ENCODE data around the gene ATF7IP2. TPM values are rescaled to one million over a fixed set of nuclear protein-coding genes. Genes with fewer than 3 reads are reported as not detected.
"Not testable (repeated sequence)": the region's sequence is repeated elsewhere in the genome, so short reads cannot be mapped to it uniquely, and the experiment has no call there.

ATF7IP2 gene
- total RNA-seq, 4 donors from 2014 or later, result 2.4 to 4.8 (median 4.4) TPM

GRCh38 chr16:10345629-10346028 is 40.2 kb upstream of the ATF7IP2 start:
- peaks cover 0 to 54% (median 6%) of the 10 kb centered on the region in 4 donors for H3K9me3 ChIP-seq
- 95 to 100% methylated on average over 3 of the region's 3 CpGs for WGBS, 2 donors
- H3K27ac ChIP-seq, result no peak overlapping the region
- TF ChIP-seq EP300 (IDR thresholded peaks at IDR 0.05) (no peak), CTCF (IDR thresholded peaks at IDR 0.05) (no peak), POLR2A (IDR thresholded peaks at IDR 0.05) (no peak)
- no peak overlapping the region for H3K4me3 ChIP-seq
- no peaks in the 10 kb centered on the region for H3K36me3 ChIP-seq
- no peaks in the 10 kb centered on the region for H3K4me1 ChIP-seq
- H3K27me3 ChIP-seq, result no peaks in the 10 kb centered on the region
- no peak for DNase-seq (ENCODE audit: low spot score in 2 of 2)

DNA sequence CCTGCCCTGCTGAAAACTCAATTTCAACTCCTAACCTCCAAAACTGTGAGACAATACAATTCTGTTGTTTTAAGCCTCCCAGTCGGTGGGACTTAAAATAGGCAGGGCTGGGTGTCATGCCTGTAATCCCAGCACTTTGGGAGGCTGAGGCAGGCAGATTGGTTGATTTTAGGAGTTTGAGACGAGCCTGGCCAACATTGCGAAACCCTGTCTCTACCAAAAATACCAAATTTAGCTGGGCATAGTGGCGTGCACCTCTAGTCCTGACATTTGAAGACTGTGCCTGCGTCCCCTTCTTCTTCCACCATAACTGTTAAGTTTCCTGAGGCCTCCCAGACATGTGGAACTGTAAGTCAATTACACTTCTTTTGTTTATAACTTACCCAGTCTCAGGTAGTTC is 36.0 kb upstream of the ATF7IP2 start:
- peaks cover 0 to 14% (median 4%) of the 10 kb centered on the region in 4 donors for H3K9me3 ChIP-seq
- no peak for DNase-seq (ENCODE audit: low spot score in 2 of 2)
- H3K4me1 ChIP-seq, result no peaks in the 10 kb centered on the region
- H3K4me3 ChIP-seq, result no peak overlapping the region
- H3K27me3 ChIP-seq, result no peaks in the 10 kb centered on the region
- no peak overlapping the region for H3K27ac ChIP-seq
- no peak for TF ChIP-seq POLR2A (IDR thresholded peaks at IDR 0.05)
- TF ChIP-seq CTCF (IDR thresholded peaks at IDR 0.05), result no peak
- no peak for TF ChIP-seq EP300 (IDR thresholded peaks at IDR 0.05)
- no peaks in the 10 kb centered on the region for H3K36me3 ChIP-seq
- 75 to 85% methylated on average over 5 of the region's 5 CpGs for WGBS, 2 donors

GRCh38 chr16:10352262-10352661 is 33.6 kb upstream of the ATF7IP2 start:
- H3K4me1 ChIP-seq, result no peaks in the 10 kb centered on the region
- no peak overlapping the region for H3K4me3 ChIP-seq
- H3K27me3 ChIP-seq, result no peaks in the 10 kb centered on the region
- H3K27ac ChIP-seq, result no peak overlapping the region
- peaks cover 0 to 6% (median 0%) of the 10 kb centered on the region in 4 donors for H3K9me3 ChIP-seq
- no peak for DNase-seq (ENCODE audit: low spot score in 2 of 2)
- no peaks in the 10 kb centered on the region for H3K36me3 ChIP-seq
- 89 to 90% methylated on average over 2 of the region's 2 CpGs for WGBS, 2 donors
- TF ChIP-seq CTCF (IDR thresholded peaks at IDR 0.05), result no peak

- no peaks in the 10 kb centered on the region for H3K36me3 ChIP-seq
- no peaks in the 10 kb centered on the region for H3K4me1 ChIP-seq
- WGBS, 2 donors, result 96% methylated on average over 23 of the region's 23 CpGs
- no peak for DNase-seq (ENCODE audit: low spot score in 2 of 2)
- H3K9me3 ChIP-seq, result peaks cover 0 to 6% (median 0%) of the 10 kb centered on the region in 4 donors
- H3K4me3 ChIP-seq, result no peak overlapping the region
- H3K27me3 ChIP-seq, result no peaks in the 10 kb centered on the region
- no peak for TF ChIP-seq CTCF (IDR thresholded peaks at IDR 0.05)
- TF ChIP-seq POLR2A (IDR thresholded peaks at IDR 0.05), result no peak
- TF ChIP-seq EP300 (IDR thresholded peaks at IDR 0.05), result no peak
- H3K27ac ChIP-seq, result no peak overlapping the region
Measured at GRCh38 chr16:10355589-10355988, 30.3 kb upstream of the ATF7IP2 start.

- H3K4me3 ChIP-seq, result no peak overlapping the region
- no peak for DNase-seq (ENCODE audit: low spot score in 2 of 2)
- H3K27ac ChIP-seq, result peak overlapping the region in 1 of 4 donors; percentile 36
- no peaks in the 10 kb centered on the region for H3K27me3 ChIP-seq
- no peak for TF ChIP-seq CTCF (IDR thresholded peaks at IDR 0.05)
- no peak for TF ChIP-seq POLR2A (IDR thresholded peaks at IDR 0.05)
- TF ChIP-seq EP300 (IDR thresholded peaks at IDR 0.05), result no peak
- H3K36me3 ChIP-seq, result no peaks in the 10 kb centered on the region
- peaks cover 0 to 6% (median 0%) of the 10 kb centered on the region in 4 donors for H3K9me3 ChIP-seq
- no peaks in the 10 kb centered on the region for H3K4me1 ChIP-seq
- WGBS, 2 donors, result 60 to 62% methylated on average over 11 of the region's 11 CpGs
Measured at GRCh38 chr16:10356870-10357842, 28.7 kb upstream of the ATF7IP2 start.

GRCh38 chr16:10361747-10362076 is 24.1 kb upstream of the ATF7IP2 start:
- WGBS, 2 donors, result 88 to 93% methylated on average over 8 of the region's 8 CpGs
- not testable (repeated sequence) for H3K27ac ChIP-seq; DNase-seq (ENCODE audit: low spot score in 2 of 2); H3K36me3 ChIP-seq; H3K4me1 ChIP-seq; H3K27me3 ChIP-seq; H3K4me3 ChIP-seq; H3K9me3 ChIP-seq
